Activated naive CD8-positive, alpha-beta T cell treated with anti-CD3 and anti-CD28 coated beads, Interleukin-2, amount 50 U/mL, for 24 hours (primary cell): Measurements from ENCODE around the gene SERHL2.
"Not testable (repeated sequence)": the region's sequence is repeated elsewhere in the genome, so short reads cannot be mapped to it uniquely, and the experiment has no call there.

ENCODE experiments used
- ATAC-seq: fragments of 150-1000 bp; cut with Tn5 transposase; one replicate; pipeline ENCODE4 v1.10.0; 2021
- DNase-seq: peaks from one replicate; pipeline ENCODE4 v3.0.0; 2021
- H3K27ac Mint-ChIP-seq: one replicate; pipeline ENCODE4 v1.8.0; 2021; ENCODE audit warnings: mild to moderate bottlenecking, mixed read lengths
- H3K27me3 Mint-ChIP-seq: one replicate; pipeline ENCODE4 v1.8.0; 2021; ENCODE audit warnings: mixed read lengths
- H3K36me3 Mint-ChIP-seq: one replicate; pipeline ENCODE4 v1.8.0; 2021; ENCODE audit warnings: low read depth, mixed read lengths
- H3K4me1 Mint-ChIP-seq: one replicate; pipeline ENCODE4 v1.8.0; 2021; ENCODE audit warnings: mixed read lengths
- H3K4me3 Mint-ChIP-seq: one replicate; pipeline ENCODE4 v1.8.0; 2021; ENCODE audit warnings: mild to moderate bottlenecking, moderate library complexity, mixed read lengths
- H3K9me3 Mint-ChIP-seq: one replicate; pipeline ENCODE4 v1.8.0; 2021; ENCODE audit warnings: mixed read lengths

The SERHL2 gene

GRCh38 chr22:42615092-42615859 lies 61.5 kb downstream of the SERHL2 start:
- peak overlapping the region; percentile 99 for H3K4me3 Mint-ChIP-seq
- H3K4me1 Mint-ChIP-seq: peaks cover 57% of the 10 kb centered on the region
- H3K9me3 Mint-ChIP-seq: no peaks in the 10 kb centered on the region
- peaks cover 24% of the 10 kb centered on the region for H3K36me3 Mint-ChIP-seq
- ATAC-seq: peak; percentile 87
- H3K27ac Mint-ChIP-seq: peak overlapping the region; percentile 100
- peak; percentile 89 for DNase-seq
- H3K27me3 Mint-ChIP-seq: peaks cover 8% of the 10 kb centered on the region

GRCh38 chr22:42615860-42616175 lies 62.1 kb downstream of the SERHL2 start:
- H3K27me3 Mint-ChIP-seq, H3K9me3 Mint-ChIP-seq, DNase-seq, ATAC-seq: not testable (repeated sequence)
- Mint-ChIP-seq H3K4me1 (peaks cover 52% of the 10 kb centered on the region), H3K4me3 (peak overlapping the region; percentile 99), H3K27ac (peak overlapping the region; percentile 100), H3K36me3 (peaks cover 23% of the 10 kb centered on the region)

GRCh38 chr22:42617155-42617983 lies 63.6 kb downstream of the SERHL2 start:
- no peak overlapping the region for H3K4me3 Mint-ChIP-seq
- peaks cover 11% of the 10 kb centered on the region for H3K36me3 Mint-ChIP-seq
- H3K4me1 Mint-ChIP-seq: peaks cover 38% of the 10 kb centered on the region
- H3K9me3 Mint-ChIP-seq: no peaks in the 10 kb centered on the region
- DNase-seq (no peak), ATAC-seq (no peak)
- H3K27me3 Mint-ChIP-seq: peaks cover 8% of the 10 kb centered on the region
- H3K27ac Mint-ChIP-seq: peak overlapping the region; percentile 49

GRCh38 chr22:42619261-42620063 lies 65.7 kb downstream of the SERHL2 start:
- Mint-ChIP-seq H3K4me1 (peaks cover 22% of the 10 kb centered on the region), H3K9me3 (no peaks in the 10 kb centered on the region), H3K27ac (no peak overlapping the region), H3K36me3 (no peaks in the 10 kb centered on the region), H3K27me3 (peaks cover 8% of the 10 kb centered on the region), H3K4me3 (no peak overlapping the region)
- DNase-seq (no peak), ATAC-seq (no peak)

- Mint-ChIP-seq H3K36me3 (no peaks in the 10 kb centered on the region), H3K27me3 (peaks cover 3% of the 10 kb centered on the region), H3K27ac (no peak overlapping the region), H3K9me3 (no peaks in the 10 kb centered on the region), H3K4me3 (no peak overlapping the region), H3K4me1 (peaks cover 18% of the 10 kb centered on the region)
- DNase-seq (no peak), ATAC-seq (no peak)
Measured at GRCh38 chr22:42620084-42620483, 66.3 kb downstream of the SERHL2 start.

GRCh38 chr22:42621505-42622002 lies 67.8 kb downstream of the SERHL2 start:
- DNase-seq: peak; percentile 65
- Mint-ChIP-seq H3K4me1 (peaks cover 7% of the 10 kb centered on the region), H3K9me3 (no peaks in the 10 kb centered on the region), H3K27me3 (no peaks in the 10 kb centered on the region), H3K4me3 (no peak overlapping the region), H3K36me3 (peaks cover 4% of the 10 kb centered on the region), H3K27ac (no peak overlapping the region)
- ATAC-seq: peak; percentile 41

- Mint-ChIP-seq H3K4me1 (peaks cover 5% of the 10 kb centered on the region), H3K9me3 (no peaks in the 10 kb centered on the region), H3K27ac (no peak overlapping the region), H3K36me3 (peaks cover 4% of the 10 kb centered on the region), H3K27me3 (no peaks in the 10 kb centered on the region), H3K4me3 (no peak overlapping the region)
- ATAC-seq: no peak
- DNase-seq: no peak
Measured at GRCh38 chr22:42622061-42622710, 68.4 kb downstream of the SERHL2 start.

GRCh38 chr22:42623301-42623751 lies 69.6 kb downstream of the SERHL2 start:
- no peak overlapping the region for H3K4me3 Mint-ChIP-seq

More at GRCh38 chr22:42623301-42623751, 69.6 kb downstream of the SERHL2 start:
- peaks cover 4% of the 10 kb centered on the region for H3K36me3 Mint-ChIP-seq
- no peak overlapping the region for H3K27ac Mint-ChIP-seq
- no peaks in the 10 kb centered on the region for H3K27me3 Mint-ChIP-seq
- H3K4me1 Mint-ChIP-seq: peaks cover 2% of the 10 kb centered on the region
- H3K9me3 Mint-ChIP-seq: no peaks in the 10 kb centered on the region
- ATAC-seq (no peak), DNase-seq (no peak)
